HL-60 (cell line): ENCODE measurements around the gene CENPP.
A peak's percentile ranks its signal among the peaks of the same experiment; 100 is the strongest.

Experiments
- CTCF ChIP-seq: IDR thresholded peaks from one replicate; pipeline ENCODE4 v1.5.1; 2011; ENCODE audit warnings: low read length, control low read depth, inconsistent platforms; ENCODE audit not compliant: insufficient read depth
- GABPA ChIP-seq: IDR thresholded peaks from 2 replicates; pipeline ENCODE4 v1.6.1; 2012; ENCODE audit warnings: low read depth
- POLR2AphosphoS5 ChIP-seq: IDR thresholded peaks from 2 replicates; pipeline ENCODE4 v1.6.1; 2012; ENCODE audit warnings: low read depth
- REST ChIP-seq: IDR thresholded peaks from 2 replicates; pipeline ENCODE4 v1.6.1; 2012; ENCODE audit warnings: low read depth; ENCODE audit not compliant: insufficient replicate concordance
- SPI1 ChIP-seq: IDR thresholded peaks from 2 replicates; pipeline ENCODE4 v1.6.1; 2012; ENCODE audit warnings: low read depth, mild to moderate bottlenecking, borderline replicate concordance

GRCh38 chr9:92359394-92359995, 33.7 kb downstream of the CENPP start:
- TF ChIP-seq CTCF (no peak), POLR2AphosphoS5 (no peak), GABPA (no peak), SPI1 (peak; percentile 59), REST (no peak)
